ENCODE data around the gene GAS6. TPM values are rescaled to one million over a fixed set of nuclear protein-coding genes. Genes with fewer than 3 reads are reported as not detected.

GAS6 gene
- total RNA-seq, 4 donors from 2014 or later: 34.5 to 148 (median 79.7) TPM

DNA sequence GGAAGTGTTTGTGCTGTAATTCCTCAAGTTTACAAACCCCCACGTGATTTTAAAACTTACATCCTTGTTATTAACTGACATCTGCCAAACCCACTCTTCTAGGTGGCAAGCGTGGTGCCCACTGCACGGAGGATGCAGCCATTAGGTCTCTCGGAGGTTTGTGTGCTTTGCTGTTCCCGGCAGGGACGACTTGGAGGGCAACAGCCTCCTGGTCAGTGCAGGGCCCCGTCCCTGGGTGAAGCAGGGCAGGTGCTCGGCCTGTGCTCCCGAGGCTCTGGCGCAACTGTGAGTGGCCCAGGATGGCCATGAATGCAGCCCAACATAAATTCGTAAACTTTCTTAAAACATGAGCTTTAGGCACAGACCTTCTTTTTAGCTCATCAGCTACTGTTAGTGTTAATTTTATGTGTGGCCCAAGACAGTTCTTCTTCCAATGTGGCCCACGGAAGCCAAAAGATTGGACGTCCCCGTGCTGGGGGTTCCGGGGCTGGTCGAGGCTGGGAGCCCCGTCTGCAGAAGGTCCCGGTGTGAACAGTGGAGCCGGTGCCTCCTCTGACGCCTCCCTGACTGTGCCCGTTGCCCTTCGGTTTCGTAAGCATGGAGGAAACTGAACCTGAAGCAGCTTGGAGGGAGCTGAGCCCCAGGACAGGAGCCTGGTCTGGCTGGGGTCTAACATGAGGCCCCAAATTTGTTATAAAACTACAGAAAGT lies 11.9 kb downstream of the GAS6 start:
- TF ChIP-seq CTCF (IDR thresholded peaks at IDR 0.05; ENCODE audit: low read depth): no peak

DNA sequence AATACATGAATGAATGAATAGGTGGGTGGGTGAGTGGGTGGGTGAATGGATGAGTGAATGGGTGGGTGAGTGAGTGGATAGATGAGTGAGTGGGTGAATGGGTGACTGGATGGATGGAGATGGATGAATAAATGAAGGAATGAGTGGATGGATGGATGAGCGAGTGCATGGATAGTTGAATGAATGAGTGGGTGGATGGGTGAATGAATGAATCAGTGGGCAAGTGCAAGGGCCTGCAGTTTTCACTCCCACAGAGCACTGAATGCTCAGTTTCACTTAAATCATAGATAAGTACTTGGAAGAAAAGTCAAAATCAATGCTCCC lies 12.4 kb downstream of the GAS6 start:
- TF ChIP-seq CTCF (IDR thresholded peaks at IDR 0.05; ENCODE audit: low read depth): no peak

DNA sequence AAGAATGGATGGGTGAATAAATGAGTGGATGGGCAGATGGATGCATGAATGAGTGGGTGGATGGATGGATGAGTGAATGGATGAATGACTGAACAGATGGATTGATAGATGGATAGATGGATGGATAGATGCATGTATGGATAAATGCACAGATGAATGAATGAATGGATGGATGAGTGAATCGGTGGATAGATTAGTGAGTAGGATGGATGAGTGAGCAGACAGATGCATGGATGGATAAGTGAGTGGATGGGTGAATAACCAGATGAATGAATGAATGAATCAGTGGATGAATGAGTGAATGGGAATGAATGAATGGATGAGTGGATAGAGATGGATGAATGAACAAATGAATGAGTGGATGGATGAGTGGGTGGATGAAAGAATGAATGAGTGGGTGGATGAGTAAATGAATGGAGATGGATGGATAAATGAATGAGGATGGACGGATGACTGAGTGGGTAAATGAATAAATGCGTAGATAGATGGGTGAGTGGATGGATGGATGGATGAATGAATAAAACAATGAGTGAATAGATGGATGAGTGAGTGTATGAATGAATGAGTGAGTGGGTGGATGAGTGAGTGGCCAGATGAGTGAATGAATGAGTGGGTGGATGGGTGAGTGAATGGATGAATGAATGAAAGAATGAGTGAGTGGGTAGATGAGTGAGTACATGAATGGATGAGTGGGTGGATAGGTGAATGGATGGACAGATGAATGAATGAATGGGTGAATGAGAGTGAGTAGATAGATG lies 13.0 kb downstream of the GAS6 start:
- no peak for TF ChIP-seq CTCF (IDR thresholded peaks at IDR 0.05; ENCODE audit: low read depth)

DNA sequence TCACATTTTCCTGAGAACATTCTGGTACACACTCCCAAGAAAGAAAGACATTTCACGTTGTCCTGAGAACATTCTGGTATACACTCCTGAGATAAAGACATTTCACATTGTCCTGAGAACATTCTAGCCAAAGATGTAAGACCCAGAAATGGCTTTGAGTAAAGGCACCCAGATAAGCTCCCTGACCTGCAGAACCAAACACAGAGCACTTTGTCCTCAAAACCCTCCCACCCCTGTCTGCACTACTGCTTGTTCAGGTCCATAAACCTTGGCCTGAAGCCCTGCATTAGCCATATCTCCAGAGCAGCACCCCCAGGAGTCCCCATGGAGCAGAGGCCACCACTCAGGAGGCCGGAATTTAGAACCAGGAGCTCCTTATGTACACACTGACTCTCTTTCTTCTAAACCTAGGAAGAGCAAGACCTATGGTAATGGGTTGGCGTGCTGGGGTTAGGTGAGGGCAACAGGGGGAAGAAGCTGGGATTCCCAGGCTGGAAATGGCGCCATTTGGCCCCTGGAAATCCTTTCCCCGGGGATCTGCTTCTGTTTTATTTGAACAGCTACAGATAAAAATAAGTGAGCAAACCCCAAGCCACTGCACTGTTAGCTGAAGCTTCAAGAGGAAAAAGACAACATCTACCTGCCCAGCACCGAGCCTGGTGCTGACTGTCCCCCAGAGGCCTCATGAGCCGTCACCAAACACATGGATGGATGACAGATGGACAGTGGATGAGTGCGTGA lies 13.7 kb downstream of the GAS6 start:
- no peak for TF ChIP-seq CTCF (IDR thresholded peaks at IDR 0.05; ENCODE audit: low read depth)

DNA sequence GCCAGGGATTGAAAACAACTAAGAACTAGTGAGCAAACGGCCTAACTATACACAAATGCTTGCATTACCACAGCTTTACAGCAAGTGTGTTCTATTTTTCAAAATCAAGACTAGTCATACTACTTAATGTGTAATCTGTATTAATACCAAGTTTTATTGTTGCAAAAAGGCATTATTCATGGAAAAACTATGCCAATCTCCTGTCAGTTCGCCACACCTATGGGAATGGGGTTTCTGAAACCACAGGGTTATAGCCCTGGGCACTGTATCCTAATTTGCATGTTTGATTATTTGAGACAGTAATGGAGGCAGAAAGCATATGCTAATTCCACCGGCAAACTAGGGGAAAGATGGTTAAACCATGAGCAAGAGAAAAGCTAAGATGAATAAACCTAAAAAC lies 14.3 kb downstream of the GAS6 start:
- no peak for TF ChIP-seq CTCF (IDR thresholded peaks at IDR 0.05; ENCODE audit: low read depth)

DNA sequence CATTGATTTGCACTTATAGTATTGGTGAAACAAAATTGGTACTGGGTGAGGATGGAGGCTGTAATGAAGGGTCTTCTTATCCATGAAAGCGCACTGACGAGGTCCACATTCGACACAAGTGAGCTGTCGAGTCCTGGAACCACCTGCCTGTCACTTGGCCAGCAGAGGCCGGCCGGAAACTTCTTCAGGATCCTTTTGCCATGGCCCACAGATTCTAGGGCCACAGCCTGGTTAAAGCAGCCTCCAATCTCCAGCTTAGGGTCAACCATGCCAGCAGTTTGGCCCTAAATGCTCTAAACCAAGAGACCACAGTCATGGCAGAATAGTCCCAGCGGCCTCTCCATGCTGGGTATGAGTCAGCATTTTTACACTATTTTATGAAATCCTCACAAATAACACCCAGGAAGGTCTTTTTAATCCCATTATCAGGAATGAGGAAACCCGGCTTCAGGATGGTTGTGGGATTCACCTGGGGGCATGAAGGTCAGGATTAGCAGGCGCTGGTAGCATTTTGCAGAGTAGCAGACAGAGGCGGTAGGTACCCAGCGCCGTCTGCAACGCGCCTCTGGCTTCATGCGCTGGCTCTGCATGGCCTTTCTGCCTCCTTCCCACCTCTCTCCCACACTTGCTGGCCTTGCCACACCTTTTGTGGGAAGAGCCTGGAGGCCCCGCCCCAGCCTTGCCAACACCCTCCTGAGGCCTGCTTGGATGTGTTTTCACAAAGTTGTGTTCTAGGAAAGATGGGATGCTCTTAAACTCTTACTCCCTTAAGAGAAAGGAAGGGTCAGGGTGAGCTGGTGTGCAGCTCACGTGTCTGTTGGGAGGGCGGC lies 15.2 kb downstream of the GAS6 start:
- TF ChIP-seq CTCF (IDR thresholded peaks at IDR 0.05; ENCODE audit: low read depth): no peak
